NCI-H2227 (cell line): ENCODE data around the gene CCL19.
"Not testable (repeated sequence)": the region's sequence is repeated elsewhere in the genome, so short reads cannot be mapped to it uniquely, and the experiment has no call there.

Source experiments
- DNase-seq: peaks from one replicate; lab custom pipeline; 2025; ENCODE audit not compliant: unreplicated experiment; lab: John Stamatoyannopoulos, UW

CCL19 gene

GRCh38 chr9:34690983-34691935 is at the start of gene CCL19:
Gene CCL19 (minus strand): TSS chr9:34691276. CDS start chr9:34691139, 137 bp downstream.
- DNase-seq = no peak

GRCh38 chr9:34740176-34740575 is 49.1 kb upstream of the CCL19 start:
- not testable (repeated sequence) for DNase-seq

GRCh38 chr9:34737677-34738260 is 46.7 kb upstream of the CCL19 start:
- DNase-seq = no peak

GRCh38 chr9:34734720-34735119 is 43.6 kb upstream of the CCL19 start:
- DNase-seq = no peak

GRCh38 chr9:34732886-34733285 is 41.8 kb upstream of the CCL19 start:
- no peak for DNase-seq

GRCh38 chr9:34732478-34732877 is 41.4 kb upstream of the CCL19 start:
- no peak for DNase-seq

- no peak for DNase-seq
Measured at GRCh38 chr9:34723141-34723540, 32.1 kb upstream of the CCL19 start.

GRCh38 chr9:34719769-34720025 is 28.6 kb upstream of the CCL19 start:
- not testable (repeated sequence) for DNase-seq

- DNase-seq = no peak
Measured at GRCh38 chr9:34719021-34719768, 28.1 kb upstream of the CCL19 start.

GRCh38 chr9:34717996-34718614 is 27.0 kb upstream of the CCL19 start:
- DNase-seq = no peak

- no peak for DNase-seq
Measured at GRCh38 chr9:34716711-34717110, 25.6 kb upstream of the CCL19 start.

GRCh38 chr9:34715639-34716215 is 24.7 kb upstream of the CCL19 start:
- no peak for DNase-seq

GRCh38 chr9:34714007-34714406 is 22.9 kb upstream of the CCL19 start:
- no peak for DNase-seq

GRCh38 chr9:34712140-34712539 is 21.1 kb upstream of the CCL19 start:
- DNase-seq = no peak

GRCh38 chr9:34710023-34710422 is 18.9 kb upstream of the CCL19 start, which contains the start of gene CCL21:
Gene CCL21 (minus strand): TSS chr9:34710136. CDS start chr9:34710066, 70 bp downstream.
- DNase-seq = no peak

- no peak for DNase-seq
Measured at GRCh38 chr9:34709196-34709978, 18.3 kb upstream of the CCL19 start.

- no peak for DNase-seq
Measured at GRCh38 chr9:34707130-34707529, 16.1 kb upstream of the CCL19 start.

GRCh38 chr9:34701769-34702736 is 11.0 kb upstream of the CCL19 start:
- DNase-seq = peak; percentile 78
